Transverse colon (tissue), 4 donors: ENCODE measurements around the gene DNAJB5. TPM values are rescaled to one million over a fixed set of nuclear protein-coding genes. Genes with fewer than 3 reads are reported as not detected.

Source experiments
- DNase-seq: peaks from one replicate; pipeline ENCODE4 v3.0.0-alpha.2; 2019
- H3K27ac ChIP-seq, 4 donors: fragments of 200-600 bp; sonication (generic); 2 replicates each; pipeline ENCODE4 v1.5.1; 2016 to 2018; ENCODE audit warnings: inconsistent platforms in 4 of 4
- H3K27me3 ChIP-seq: fragments of 200-600 bp; sonication (generic); 2 replicates; pipeline ENCODE4 v1.5.1; 2017; ENCODE audit warnings: inconsistent platforms
- H3K36me3 ChIP-seq, 4 donors: fragments of 200-600 bp; sonication (generic); 2 replicates each; pipeline ENCODE4 v1.5.1; 2017 to 2019; ENCODE audit warnings: inconsistent platforms in 4 of 4
- H3K4me1 ChIP-seq, 4 donors: fragments of 200-600 bp; sonication (generic); 2 replicates each; pipeline ENCODE4 v1.5.1; 2017 to 2020; ENCODE audit warnings: inconsistent platforms in 4 of 4
- H3K4me3 ChIP-seq, 4 donors: fragments of 200-600 bp; sonication (generic); 1 replicate in 1 of 4; 2 replicates in 3 of 4; pipeline versions ENCODE4 v1.5.1 to v1.6.1; 2017 to 2019; ENCODE audit warnings: inconsistent platforms in 4 of 4
- H3K9me3 ChIP-seq, 2 donors: fragments of 200-600 bp; sonication (generic); 2 replicates each; pipeline ENCODE4 v1.5.1; 2017 to 2019; ENCODE audit warnings: inconsistent platforms in 2 of 2
- EP300 ChIP-seq: sonication (generic); formaldehyde crosslinking; IDR thresholded peaks from one replicate; pipeline ENCODE4 v1.6.1; 2017; ENCODE audit warnings: antibody characterized with exemption, low read depth
- POLR2A ChIP-seq: fragments of 450-650 bp; IDR thresholded peaks from one replicate; pipeline ENCODE4 v1.6.1; 2016; ENCODE audit warnings: antibody characterized with exemption, mild to moderate bottlenecking, moderate library complexity
- POLR2AphosphoS5 ChIP-seq, 3 donors: sonication (generic); formaldehyde crosslinking; IDR thresholded peaks; one replicate each; pipeline ENCODE4 v1.6.1; 2016; ENCODE audit warnings: antibody characterized with exemption in 3 of 3
- WGBS, 2 donors: methylation state at CpG; one replicate each; pipeline ENCODE4 v1.1.5; 2018; ENCODE audit warnings: low coverage in 1 of 2; 5-methylcytosine and 5-hydroxymethylcytosine counted together
- in situ Hi-C, 4 donors: fragments of 200-750 bp; cut with MboI; loops; one replicate each; pipeline versions ENCODE4 v1.15.0 to v1.15.1; 2017; ENCODE audit warnings: low sequenced_read_pairs in 3 of 4, low pct_ligation_motif_present in 1 of 4, low pct_unique_long_range_greater_than_20kb in 1 of 4
- intact Hi-C: fragments of 100-400 bp; cut with DNase I; formaldehyde crosslinking; loops from one replicate; pipeline ENCODE4 v1.15.1; 2023; ENCODE audit warnings: low total_unique reads
- total RNA-seq, 4 donors: library from RNA; depleted of rRNA; stranded (reverse); fragments of >200 nt; gene quantifications; one replicate each; pipeline ENCODE4 v1.1.0, GENCODE V29; 2016
- TF ChIP-seq, protein P1 (sequence below), 5 experiments: fragments of 200-600 bp in 3 of 5; fragments of 450-650 bp in 2 of 5; sonication (generic) in 3 of 5; IDR thresholded peaks; 1 replicate in 2 of 5; 2 replicates in 3 of 5; pipeline ENCODE4 v1.5.1; 2016 to 2017; ENCODE audit warnings: antibody characterized with exemption in 5 of 5, inconsistent platforms in 3 of 5, mild to moderate bottlenecking in 2 of 5, moderate library complexity in 1 of 5

DNAJB5 gene
- total RNA-seq, 4 donors from 2014 or later: 4.1 to 22.5 (median 10.2) TPM

DNA sequence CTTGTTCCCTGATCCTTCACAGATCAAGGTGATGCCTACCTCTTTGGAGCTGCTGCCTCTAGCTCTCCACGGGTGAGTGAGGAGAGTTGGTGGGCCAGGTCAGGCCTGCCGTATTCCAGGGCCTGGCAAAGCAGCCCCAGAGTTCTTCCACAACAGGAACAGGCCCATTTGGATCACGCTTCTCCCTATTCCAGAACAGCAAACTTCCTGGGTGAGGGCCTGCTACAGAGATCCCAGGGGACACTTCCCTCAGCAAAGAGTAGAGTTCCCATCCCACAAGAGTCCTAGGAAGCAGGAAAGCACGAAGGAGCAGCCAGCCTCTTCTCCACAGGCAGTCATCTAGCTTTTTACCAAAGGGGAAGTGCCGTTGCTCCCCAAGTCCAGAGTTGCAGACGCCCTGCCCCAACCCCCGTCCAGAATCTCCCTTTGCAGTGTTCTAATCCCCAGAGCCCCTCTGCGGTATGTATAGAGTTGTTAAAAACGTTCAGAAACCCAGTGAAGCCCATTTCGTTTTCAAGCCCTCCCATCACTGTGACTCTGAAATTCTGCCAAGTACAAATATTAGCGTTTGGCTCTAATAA, 9.3 kb upstream of the DNAJB5 start:
- no peak for DNase-seq
- H3K9me3 ChIP-seq: no peaks in the 10 kb centered on the region
- H3K27me3 ChIP-seq: no peaks in the 10 kb centered on the region
- 60 to 68% methylated on average over 6 to 11 of the region's 11 CpGs for WGBS, 2 donors
- H3K36me3 ChIP-seq: no peaks in the 10 kb centered on the region
- intact Hi-C loops: loop anchor here (10.0 kb wide), 1 partner anchor 75 kb away; no protein-coding TSS in a partner anchor
- no peak overlapping the region for H3K27ac ChIP-seq
- no peak overlapping the region for H3K4me3 ChIP-seq
- peaks cover 0 to 9% (median 0%) of the 10 kb centered on the region in 4 donors for H3K4me1 ChIP-seq
- no peak for TF ChIP-seq POLR2A
- no peak for TF ChIP-seq EP300
- no peak for TF ChIP-seq POLR2AphosphoS5 (IDR thresholded peaks at IDR 0.05)
- TF ChIP-seq, protein P1, sequence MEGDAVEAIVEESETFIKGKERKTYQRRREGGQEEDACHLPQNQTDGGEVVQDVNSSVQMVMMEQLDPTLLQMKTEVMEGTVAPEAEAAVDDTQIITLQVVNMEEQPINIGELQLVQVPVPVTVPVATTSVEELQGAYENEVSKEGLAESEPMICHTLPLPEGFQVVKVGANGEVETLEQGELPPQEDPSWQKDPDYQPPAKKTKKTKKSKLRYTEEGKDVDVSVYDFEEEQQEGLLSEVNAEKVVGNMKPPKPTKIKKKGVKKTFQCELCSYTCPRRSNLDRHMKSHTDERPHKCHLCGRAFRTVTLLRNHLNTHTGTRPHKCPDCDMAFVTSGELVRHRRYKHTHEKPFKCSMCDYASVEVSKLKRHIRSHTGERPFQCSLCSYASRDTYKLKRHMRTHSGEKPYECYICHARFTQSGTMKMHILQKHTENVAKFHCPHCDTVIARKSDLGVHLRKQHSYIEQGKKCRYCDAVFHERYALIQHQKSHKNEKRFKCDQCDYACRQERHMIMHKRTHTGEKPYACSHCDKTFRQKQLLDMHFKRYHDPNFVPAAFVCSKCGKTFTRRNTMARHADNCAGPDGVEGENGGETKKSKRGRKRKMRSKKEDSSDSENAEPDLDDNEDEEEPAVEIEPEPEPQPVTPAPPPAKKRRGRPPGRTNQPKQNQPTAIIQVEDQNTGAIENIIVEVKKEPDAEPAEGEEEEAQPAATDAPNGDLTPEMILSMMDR (IDR thresholded peaks at IDR 0.05): no peak
- in situ Hi-C loops: loop anchor here in 2 of 4 donors (25.0 kb wide), 2 partner anchors 93 to 707 kb away; partner anchors contain the start of gene TPM2 (in 1 of the 2)

DNA sequence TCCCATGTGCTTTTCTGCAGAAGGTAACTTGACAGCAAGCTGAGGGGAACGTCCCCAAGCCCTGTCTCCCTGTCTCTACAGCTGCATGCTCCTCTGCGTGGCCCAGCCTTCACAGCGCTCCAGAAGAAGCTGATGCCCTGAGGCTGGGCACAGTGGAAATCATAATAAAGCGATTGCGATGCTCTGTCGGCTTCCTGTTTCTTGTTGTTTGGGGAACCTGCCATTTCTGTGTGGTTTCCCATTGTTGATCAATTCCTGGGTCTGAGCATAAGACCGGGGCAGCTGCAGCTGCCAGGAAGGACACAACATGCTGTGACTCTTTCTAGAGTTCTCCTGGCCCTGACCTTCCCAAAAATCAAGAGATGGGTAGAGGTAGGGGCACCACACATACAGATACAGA, 7.2 kb upstream of the DNAJB5 start:
- no peak for DNase-seq
- TF ChIP-seq EP300 (no peak), POLR2A (no peak), POLR2AphosphoS5 (IDR thresholded peaks at IDR 0.05) (no peak)
- TF ChIP-seq, protein P1 (IDR thresholded peaks at IDR 0.05): no peak
- Histone ChIP-seq H3K27me3 (no peaks in the 10 kb centered on the region), H3K4me3 (no peak overlapping the region), H3K36me3 (no peaks in the 10 kb centered on the region), H3K4me1 (peaks cover 0 to 9% (median 0%) of the 10 kb centered on the region in 4 donors), H3K9me3 (no peaks in the 10 kb centered on the region), H3K27ac (no peak overlapping the region)
- WGBS, 2 donors: 61 to 73% methylated on average over 2 to 7 of the region's 7 CpGs
- in situ Hi-C loops (loop anchor here in 2 of 4 donors (25.0 kb wide), 2 partner anchors 95 to 705 kb away; partner anchors contain the start of gene TPM2 (in 1 of the 2)), intact Hi-C loops (loop anchor here (10.0 kb wide), 1 partner anchor 78 kb away; no protein-coding TSS in a partner anchor)

GRCh38 chr9:34983209-34983608, 6.3 kb upstream of the DNAJB5 start:
- no peaks in the 10 kb centered on the region for H3K36me3 ChIP-seq
- intact Hi-C loops (loop anchor here (10.0 kb wide), 1 partner anchor 78 kb away; no protein-coding TSS in a partner anchor), in situ Hi-C loops (loop anchor here in 2 of 4 donors (25.0 kb wide), 2 partner anchors 96 to 704 kb away; partner anchors contain the start of gene TPM2 (in 1 of the 2))
- no peak overlapping the region for H3K27ac ChIP-seq
- 86% methylated on average over 2 of the region's 2 CpGs; no CpG with 5 or more reads in 1 of the 2 donors for WGBS, 2 donors
- TF ChIP-seq POLR2A (no peak), EP300 (no peak), POLR2AphosphoS5 (IDR thresholded peaks at IDR 0.05) (no peak)
- TF ChIP-seq, protein P1 (IDR thresholded peaks at IDR 0.05): no peak
- no peaks in the 10 kb centered on the region for H3K9me3 ChIP-seq
- peaks cover 0 to 10% (median 0%) of the 10 kb centered on the region in 4 donors for H3K4me1 ChIP-seq
- H3K4me3 ChIP-seq: no peak overlapping the region
- no peaks in the 10 kb centered on the region for H3K27me3 ChIP-seq
- no peak for DNase-seq

DNA sequence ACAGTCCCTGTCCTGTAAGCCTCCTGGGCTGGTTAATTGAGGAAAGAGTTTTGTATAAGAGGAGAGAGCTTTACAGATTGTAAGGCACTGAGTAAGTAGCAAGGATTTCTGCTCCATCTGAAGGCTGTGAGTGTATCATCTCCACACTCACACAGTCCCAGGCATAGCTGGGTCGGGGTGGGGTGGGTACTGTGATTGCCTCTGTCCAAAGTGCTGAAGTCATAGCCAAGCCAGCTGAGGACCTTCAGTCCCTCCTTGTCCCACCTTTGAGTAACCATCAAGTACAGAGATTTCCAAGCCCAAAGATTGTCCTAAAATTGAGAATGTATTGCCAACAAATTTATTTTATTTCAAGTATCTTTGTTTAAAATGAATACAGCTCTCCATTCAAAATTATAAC, 5.5 kb upstream of the DNAJB5 start:
- no peak for DNase-seq
- in situ Hi-C loops (loop anchor here in 2 of 4 donors (25.0 kb wide), 2 partner anchors 97 to 703 kb away; partner anchors contain the start of gene TPM2 (in 1 of the 2)), intact Hi-C loops (loop anchor here (10.0 kb wide), 1 partner anchor 79 kb away; no protein-coding TSS in a partner anchor)
- Histone ChIP-seq H3K27ac (no peak overlapping the region), H3K4me1 (peaks cover 4 to 17% (median 6%) of the 10 kb centered on the region in 4 donors), H3K4me3 (no peak overlapping the region), H3K9me3 (no peaks in the 10 kb centered on the region), H3K36me3 (no peaks in the 10 kb centered on the region), H3K27me3 (no peaks in the 10 kb centered on the region)
- WGBS, 2 donors: 0% methylated on average over 1 of the region's 1 CpG; no CpG with 5 or more reads in 1 of the 2 donors
- TF ChIP-seq, protein P1 (IDR thresholded peaks at IDR 0.05): no peak
